ENCODE results near the gene PLAA. TPM values are rescaled to one million over a fixed set of nuclear protein-coding genes. Genes with fewer than 3 reads are reported as not detected.
A peak's percentile ranks its signal among the peaks of the same experiment; 100 is the strongest.

The PLAA gene
- total and polyA plus RNA-seq, 10 of the 15 experiments (the other 5 are each of a cell fraction or from before 2014, with no cell fraction given), result 5.6 to 42.4 (median 34.1) TPM

DNA sequence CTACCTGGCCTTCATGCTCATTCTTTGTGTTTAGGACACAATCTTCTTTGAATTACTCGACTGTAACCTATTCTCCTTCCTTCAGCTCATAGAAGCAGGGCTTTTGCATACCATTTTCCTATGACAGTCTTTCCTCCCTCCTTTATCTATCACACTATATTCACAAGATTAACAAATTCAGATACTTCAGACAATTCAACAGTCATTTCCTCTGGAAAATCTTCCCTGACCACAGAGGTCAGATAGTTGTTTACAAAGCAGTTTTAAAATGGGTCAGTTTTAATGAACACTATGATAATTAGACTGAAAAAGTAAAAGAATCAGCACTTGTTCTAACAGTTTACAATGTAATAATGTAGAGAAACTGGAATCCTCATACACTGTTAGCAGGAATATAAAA is 58.8 kb downstream of the PLAA start:
- in situ Hi-C loops (cut with MboI), result no loop called here
- RAD21 ChIA-PET (ENCODE audit: unreplicated experiment), result interaction anchor here (1.0 kb wide), 1 partner anchor 145 kb away, joined by 4 read pairs; no protein-coding TSS in a partner anchor
- FAIRE-seq (no peak), ATAC-seq (no peak), DNase-seq (ENCODE audit: low read depth, low spot score) (no peak)
- WGBS (ENCODE audit: insufficient coverage, insufficient replicate concordance, low lambda C conversion rate, missing lambda C conversion rate), result 50% methylated on average over 1 of the region's 1 CpG
- Histone ChIP-seq H3K36me3 (ENCODE audit: control insufficient read depth in 2 of 2, insufficient read depth in 2 of 2, low read length in 1 of 2) (peaks cover 0 to 5% of the 10 kb centered on the region in 2 experiments; a peak in 2 of 4 replicates), H3K9me3 (replicated peaks; ENCODE audit: control insufficient read depth, insufficient read depth, low read length) (no peaks in the 10 kb centered on the region; the same call in 2 of the 3 replicates), H4K20me1 (ENCODE audit: control insufficient read depth, insufficient read depth) (no peaks in the 10 kb centered on the region), H3K9ac (ENCODE audit: control insufficient read depth, insufficient read depth, low read length) (no peak overlapping the region), H2AFZ (ENCODE audit: control insufficient read depth, low read depth, low read length) (no peak overlapping the region), H3K4me2 (ENCODE audit: control insufficient read depth, insufficient read depth) (peak overlapping the region; percentile 28), H3K4me1 (ENCODE audit: control insufficient read depth, insufficient read depth, low read length) (no peaks in the 10 kb centered on the region), H3K79me2 (ENCODE audit: control insufficient read depth, insufficient read depth, low read length) (peaks cover 52% of the 10 kb centered on the region), H3K27ac (ENCODE audit: control insufficient read depth, insufficient read depth) (no peak overlapping the region), H3K27me3 (replicated peaks in 1 of 2; ENCODE audit: control insufficient read depth in 2 of 2, insufficient read depth in 2 of 2, low read length in 1 of 2) (no peaks in the 10 kb centered on the region), H3K4me3 (0 out of 2 replicates have a peak overlapping the region, but pooled peaks have one; percentile 34)
- POLR2A ChIA-PET, result no interaction called here
- CTCF ChIA-PET, result interaction anchor here (0.5 to 1.0 kb wide), 2 partner anchors 142 to 388 kb away, joined by 3 to 5 read pairs; no protein-coding TSS in a partner anchor
- SMC1A ChIA-PET (ENCODE audit: uncharacterized antibody, unreplicated experiment), result interaction anchor here (0.9 to 1.4 kb wide), 3 partner anchors 14 to 306 kb away, joined by 4 read pairs; no protein-coding TSS in a partner anchor
- intact Hi-C loops (cut with micrococcal nuclease; ENCODE audit: unreplicated experiment), result no loop called here
- no peak for TF ChIP-seq SMAD5 (IDR thresholded peaks at IDR 0.05; ENCODE audit: low read depth)
- no peak for TF ChIP-seq ESRRA (IDR thresholded peaks at IDR 0.05; ENCODE audit: low read length)
- TF ChIP-seq TCF12 (IDR thresholded peaks at IDR 0.05; ENCODE audit: low read depth, low read length), result no peak
- TF ChIP-seq NR2F1 (conservative IDR thresholded peaks at IDR 0.05), result no peak
- TF ChIP-seq IKZF1 (conservative IDR thresholded peaks at IDR 0.05), result no peak
- BruUV-seq (replicated peaks), result TSS peak; percentile 6

DNA sequence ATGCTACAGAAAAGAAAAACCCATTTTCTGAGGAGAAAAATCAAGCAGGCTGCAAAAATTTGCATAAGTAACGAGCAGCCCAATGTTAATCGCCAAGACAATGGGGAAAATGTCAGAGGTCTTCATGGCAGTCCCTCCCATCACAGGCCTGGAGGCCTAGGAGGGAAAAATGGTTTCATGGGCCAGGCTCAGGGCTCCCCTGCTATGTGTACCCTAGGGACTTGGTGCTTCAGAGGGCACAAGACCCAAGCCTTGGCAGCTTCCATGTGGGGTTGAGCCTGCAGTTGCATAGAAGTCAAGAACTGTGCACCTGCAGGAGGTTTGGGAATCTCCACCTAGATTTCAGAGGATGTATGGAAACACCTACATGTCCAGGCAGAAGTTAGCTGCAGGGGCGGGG is 64.9 kb downstream of the PLAA start:
- Histone ChIP-seq H3K4me2 (ENCODE audit: control insufficient read depth, insufficient read depth) (no peak overlapping the region), H3K27me3 (replicated peaks in 1 of 2; ENCODE audit: control insufficient read depth in 2 of 2, insufficient read depth in 2 of 2, low read length in 1 of 2) (no peaks in the 10 kb centered on the region), H3K36me3 (ENCODE audit: control insufficient read depth in 2 of 2, insufficient read depth in 2 of 2, low read length in 1 of 2) (peaks cover 6 to 24% of the 10 kb centered on the region in 2 experiments; a peak in 3 of 4 replicates), H3K4me1 (ENCODE audit: control insufficient read depth, insufficient read depth, low read length) (no peaks in the 10 kb centered on the region), H4K20me1 (ENCODE audit: control insufficient read depth, insufficient read depth) (no peaks in the 10 kb centered on the region), H3K9ac (ENCODE audit: control insufficient read depth, insufficient read depth, low read length) (no peak overlapping the region), H3K27ac (ENCODE audit: control insufficient read depth, insufficient read depth) (no peak overlapping the region), H3K4me3 (no peak overlapping the region), H3K79me2 (ENCODE audit: control insufficient read depth, insufficient read depth, low read length) (peaks cover 3% of the 10 kb centered on the region), H2AFZ (ENCODE audit: control insufficient read depth, low read depth, low read length) (no peak overlapping the region), H3K9me3 (replicated peaks; ENCODE audit: control insufficient read depth, insufficient read depth, low read length) (peaks cover 10% of the 10 kb centered on the region; the same call in 2 of the 3 replicates)
- no peak for DNase-seq (ENCODE audit: low read depth, low spot score)
- ATAC-seq, result no peak
- ChIA-PET RAD21 (ENCODE audit: unreplicated experiment) (no interaction called here), POLR2A (interaction anchor here (0.5 kb wide), 1 partner anchor 77 kb away, joined by 3 read pairs; no protein-coding TSS in a partner anchor), CTCF (no interaction called here), SMC1A (ENCODE audit: uncharacterized antibody, unreplicated experiment) (interaction anchor here (1.4 kb wide), 1 partner anchor 9 kb away, joined by 4 read pairs; no protein-coding TSS in a partner anchor)
- intact Hi-C loops (cut with micrococcal nuclease; ENCODE audit: unreplicated experiment), result no loop called here
- in situ Hi-C loops (cut with MboI), result no loop called here
- TF ChIP-seq SUZ12 (IDR thresholded peaks at IDR 0.05; ENCODE audit: unreplicated experiment) (no peak), SIN3A (IDR thresholded peaks at IDR 0.05; ENCODE audit: low read depth, low read length) (no peak), EED (IDR thresholded peaks at IDR 0.05; ENCODE audit: low read depth) (no peak), HDAC2 (IDR thresholded peaks at IDR 0.05) (no peak), NRF1 (conservative IDR thresholded peaks at IDR 0.05; ENCODE audit: low read depth, low read length) (no peak), DPF2 (IDR thresholded peaks at IDR 0.05) (no peak)
- TF ChIP-seq, protein P1, sequence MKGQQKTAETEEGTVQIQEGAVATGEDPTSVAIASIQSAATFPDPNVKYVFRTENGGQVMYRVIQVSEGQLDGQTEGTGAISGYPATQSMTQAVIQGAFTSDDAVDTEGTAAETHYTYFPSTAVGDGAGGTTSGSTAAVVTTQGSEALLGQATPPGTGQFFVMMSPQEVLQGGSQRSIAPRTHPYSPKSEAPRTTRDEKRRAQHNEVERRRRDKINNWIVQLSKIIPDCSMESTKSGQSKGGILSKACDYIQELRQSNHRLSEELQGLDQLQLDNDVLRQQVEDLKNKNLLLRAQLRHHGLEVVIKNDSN (IDR thresholded peaks at IDR 0.05; ENCODE audit: borderline replicate concordance, extremely low read length, insufficient read depth, low read depth, low read length), result no peak
- TF ChIP-seq, protein P2, sequence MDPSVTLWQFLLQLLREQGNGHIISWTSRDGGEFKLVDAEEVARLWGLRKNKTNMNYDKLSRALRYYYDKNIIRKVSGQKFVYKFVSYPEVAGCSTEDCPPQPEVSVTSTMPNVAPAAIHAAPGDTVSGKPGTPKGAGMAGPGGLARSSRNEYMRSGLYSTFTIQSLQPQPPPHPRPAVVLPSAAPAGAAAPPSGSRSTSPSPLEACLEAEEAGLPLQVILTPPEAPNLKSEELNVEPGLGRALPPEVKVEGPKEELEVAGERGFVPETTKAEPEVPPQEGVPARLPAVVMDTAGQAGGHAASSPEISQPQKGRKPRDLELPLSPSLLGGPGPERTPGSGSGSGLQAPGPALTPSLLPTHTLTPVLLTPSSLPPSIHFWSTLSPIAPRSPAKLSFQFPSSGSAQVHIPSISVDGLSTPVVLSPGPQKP (IDR thresholded peaks at IDR 0.05; ENCODE audit: low read depth, low read length), result no peak
- FAIRE-seq, result no peak
- no TSS peak for BruUV-seq (replicated peaks)
- 100% methylated on average over 3 of the region's 3 CpGs for whole genome bisulfite sequencing (ENCODE audit: insufficient coverage, insufficient replicate concordance, low lambda C conversion rate, missing lambda C conversion rate)
